H9 (cell line): ENCODE results near the gene SLC35D3. TPM values are rescaled to one million over a fixed set of nuclear protein-coding genes. Genes with fewer than 3 reads are reported as not detected.

Experiments used
- DNase-seq: peaks from one replicate; pipeline ENCODE4 v3.0.0-alpha.2; 2017
- H2AFZ ChIP-seq: one replicate; pipeline ENCODE4 v1.6.1; 2013; ENCODE audit warnings: mild to moderate bottlenecking, low read length, control low read depth, moderate library complexity
- H2AK5ac ChIP-seq: 2 replicates; pipeline ENCODE4 v1.6.1; 2013; ENCODE audit warnings: low read length, control low read depth, mixed read lengths; ENCODE audit not compliant: insufficient read length
- H2BK120ac ChIP-seq: one replicate; pipeline ENCODE4 v1.6.1; 2013; ENCODE audit warnings: low read depth, mild to moderate bottlenecking, low read length, control low read depth, inconsistent platforms; ENCODE audit not compliant: poor library complexity, severe bottlenecking
- H2BK12ac ChIP-seq: 2 replicates; pipeline ENCODE4 v1.6.1; 2013; ENCODE audit warnings: low read length, control low read depth, mixed read lengths, low read depth; ENCODE audit not compliant: insufficient read length
- H2BK15ac ChIP-seq: 2 replicates; pipeline ENCODE4 v1.6.1; 2013; ENCODE audit warnings: low read depth, low read length, control low read depth
- H2BK20ac ChIP-seq: one replicate; pipeline ENCODE4 v1.6.1; 2013; ENCODE audit warnings: low read depth, mild to moderate bottlenecking, low read length, control low read depth, inconsistent platforms; ENCODE audit not compliant: poor library complexity, severe bottlenecking
- H2BK5ac ChIP-seq: 2 replicates; pipeline ENCODE4 v1.6.1; 2013; ENCODE audit warnings: low read length, control low read depth, mixed read lengths; ENCODE audit not compliant: insufficient read length
- H3K14ac ChIP-seq: 2 replicates; pipeline ENCODE4 v1.6.1; 2013; ENCODE audit warnings: low read length, control low read depth; ENCODE audit not compliant: insufficient read depth
- H3K18ac ChIP-seq: 2 replicates; pipeline ENCODE4 v1.6.1; 2013; ENCODE audit warnings: low read depth, mild to moderate bottlenecking, mixed read lengths, low read length, control low read depth; ENCODE audit not compliant: insufficient read length
- H3K23ac ChIP-seq: 2 replicates; pipeline ENCODE4 v1.6.1; 2013; ENCODE audit warnings: low read length, control low read depth, mixed read lengths, low read depth; ENCODE audit not compliant: insufficient read length
- H3K23me2 ChIP-seq: 2 replicates; pipeline ENCODE4 v1.6.1; 2013; ENCODE audit warnings: low read depth, mild to moderate bottlenecking, mixed read lengths, low read length, control low read depth; ENCODE audit not compliant: insufficient read length, poor library complexity, severe bottlenecking
- H3K27ac ChIP-seq: 2 replicates; pipeline ENCODE4 v1.5.1; 2013; ENCODE audit warnings: low read length, control low read depth, mixed read lengths, low read depth; ENCODE audit not compliant: insufficient read length
- H3K27me3 ChIP-seq: 2 replicates; pipeline ENCODE4 v1.6.1; 2013; ENCODE audit warnings: low read length, control low read depth, inconsistent platforms; ENCODE audit not compliant: insufficient read depth
- H3K4ac ChIP-seq: 2 replicates; pipeline ENCODE4 v1.6.1; 2013; ENCODE audit warnings: low read depth, mild to moderate bottlenecking, control low read depth, inconsistent platforms, low read length, moderate library complexity
- H3K4me1 ChIP-seq: 2 replicates; pipeline ENCODE4 v1.6.1; 2013; ENCODE audit warnings: low read length, control low read depth, inconsistent platforms; ENCODE audit not compliant: insufficient read depth
- H3K4me2 ChIP-seq: 2 replicates; pipeline ENCODE4 v1.6.1; 2013; ENCODE audit warnings: low read length, control low read depth, mixed read lengths; ENCODE audit not compliant: insufficient read length, insufficient read depth
- H3K56ac ChIP-seq: 2 replicates; pipeline ENCODE4 v1.6.1; 2013; ENCODE audit warnings: low read depth, mild to moderate bottlenecking, mixed read lengths, low read length, control low read depth; ENCODE audit not compliant: insufficient read length
- H3K79me1 ChIP-seq: 2 replicates; pipeline ENCODE4 v1.6.1; 2013; ENCODE audit warnings: low read depth, mild to moderate bottlenecking, moderate library complexity, low read length, control low read depth, inconsistent platforms; ENCODE audit not compliant: insufficient read depth, poor library complexity, severe bottlenecking
- H3K79me2 ChIP-seq: 2 replicates; pipeline ENCODE4 v1.6.1; 2013; ENCODE audit warnings: low read length, control low read depth, inconsistent platforms; ENCODE audit not compliant: insufficient read depth
- H3K9ac ChIP-seq: 2 replicates; pipeline ENCODE4 v1.6.1; 2013; ENCODE audit warnings: low read length, control low read depth, mixed read lengths; ENCODE audit not compliant: insufficient read length; ENCODE audit errors: extremely low read depth
- H3K9me3 ChIP-seq: one replicate; pipeline ENCODE4 v1.6.1; 2013; ENCODE audit warnings: low read depth, low read length, inconsistent platforms; ENCODE audit not compliant: control insufficient read depth
- H3T11ph ChIP-seq: one replicate; pipeline ENCODE4 v1.6.1; 2013; ENCODE audit warnings: mild to moderate bottlenecking, low read length, control low read depth, inconsistent platforms
- H4K20me1 ChIP-seq: one replicate; pipeline ENCODE4 v1.6.1; 2013; ENCODE audit not compliant: control insufficient read depth, insufficient read length, insufficient read depth
- H4K5ac ChIP-seq: 2 replicates; pipeline ENCODE4 v1.6.1; 2013; ENCODE audit warnings: low read depth, mild to moderate bottlenecking, mixed read lengths, low read length, control low read depth; ENCODE audit not compliant: insufficient read length
- H4K8ac ChIP-seq: replicated peaks from 2 replicates; pipeline ENCODE4 v1.6.1; 2013; ENCODE audit warnings: low read length, control low read depth, mixed read lengths, low read depth; ENCODE audit not compliant: insufficient read length
- H4K91ac ChIP-seq: 2 replicates; pipeline ENCODE4 v1.6.1; 2013; ENCODE audit warnings: low read depth, mild to moderate bottlenecking, moderate library complexity, mixed read lengths, low read length, control low read depth; ENCODE audit not compliant: insufficient read length
- H3K27ac Mint-ChIP-seq, 3 experiments: 2 replicates in 2 of 3; 3 replicates in 1 of 3; pipeline ENCODE4 v1.8.0; 2020 to 2021; ENCODE audit warnings: mixed read lengths in 3 of 3, mild to moderate bottlenecking in 1 of 3, moderate library complexity in 1 of 3
- H3K27me3 Mint-ChIP-seq: 2 replicates; pipeline ENCODE4 v1.8.0; 2021; ENCODE audit warnings: low read depth, mild to moderate bottlenecking, moderate library complexity, mixed read lengths
- H3K36me3 Mint-ChIP-seq, 3 experiments: 2 replicates in 2 of 3; 3 replicates in 1 of 3; pipeline ENCODE4 v1.8.0; 2020 to 2021; ENCODE audit warnings: low read depth in 3 of 3, mixed read lengths in 3 of 3; ENCODE audit not compliant: insufficient read depth in 1 of 3
- H3K4me1 Mint-ChIP-seq, 2 experiments: 2 replicates each; pipeline ENCODE4 v1.8.0; 2020; ENCODE audit warnings: mixed read lengths in 2 of 2
- H3K4me3 Mint-ChIP-seq, 2 experiments: 2 replicates in 1 of 2; 3 replicates in 1 of 2; pipeline ENCODE4 v1.8.0; 2020 to 2021; ENCODE audit warnings: mild to moderate bottlenecking in 2 of 2, mixed read lengths in 2 of 2, moderate library complexity in 1 of 2
- H3K9me3 Mint-ChIP-seq, 2 experiments: 2 replicates in 1 of 2; 3 replicates in 1 of 2; pipeline ENCODE4 v1.8.0; 2020; ENCODE audit warnings: mild to moderate bottlenecking in 2 of 2, mixed read lengths in 2 of 2, moderate library complexity in 1 of 2
- CTCF ChIP-seq: fragments of 200-600 bp; sonication (generic); conservative IDR thresholded peaks from 3 replicates; pipeline ENCODE4 v1.8.0; 2021; ENCODE audit warnings: antibody characterized with exemption, mild to moderate bottlenecking
- WGBS: extraction: QIAGEN DNeasy Blood & Tissue Kit; methylation state at CpG from one replicate; pipeline ENCODE4 v1.1.7; 2013; ENCODE audit warnings: missing lambda C conversion rate, low lambda C conversion rate, mixed read lengths; ENCODE audit not compliant: insufficient read length; ENCODE audit errors: extremely low coverage; 5-methylcytosine and 5-hydroxymethylcytosine counted together
- total RNA-seq: library from RNA; stranded (reverse); gene quantifications from 2 replicates; pipeline ENCODE4 v1.2.1, GENCODE V29; 2021

Gene SLC35D3
- total RNA-seq, 1 experiment from 2014 or later, result 0.17 TPM

- Histone ChIP-seq H3K4ac (no peak overlapping the region), H3K9ac (no peak overlapping the region), H2AK5ac (no peak overlapping the region), H2BK12ac (no peak overlapping the region), H3K27me3 (no peaks in the 10 kb centered on the region), H4K20me1 (no peaks in the 10 kb centered on the region), H3K23ac (no peak overlapping the region), H2BK20ac (no peak overlapping the region), H3K14ac (no peak overlapping the region), H3K79me1 (no peaks in the 10 kb centered on the region), H4K5ac (no peak overlapping the region), H4K8ac (no peak overlapping the region), H4K91ac (no peak overlapping the region), H3K4me2 (no peak overlapping the region), H3K23me2 (no peaks in the 10 kb centered on the region), H3K56ac (no peak overlapping the region), H3K18ac (no peak overlapping the region), H3K4me1 (peaks cover 14% of the 10 kb centered on the region), H3K79me2 (no peaks in the 10 kb centered on the region), H2BK120ac (no peak overlapping the region), H3T11ph (no peak overlapping the region), H2BK5ac (no peak overlapping the region), H2BK15ac (no peak overlapping the region), H3K27ac (no peak overlapping the region), H2AFZ (no peak overlapping the region), H3K9me3 (no peaks in the 10 kb centered on the region)
- Mint-ChIP-seq H3K9me3 (no peaks in the 10 kb centered on the region), H3K4me1 (peaks cover 26 to 38% of the 10 kb centered on the region in 2 experiments), H3K36me3 (no peaks in the 10 kb centered on the region; a peak in 1 of 7 replicates), H3K4me3 (no peak overlapping the region), H3K27me3 (peaks cover 5% of the 10 kb centered on the region), H3K27ac (no peak overlapping the region)
- no CpG with 5 or more reads among the region's 2 CpGs for WGBS
- no peak for DNase-seq
- TF ChIP-seq CTCF, result no peak
Measured at GRCh38 chr6:136963259-136963658, 41.2 kb downstream of the SLC35D3 start.
